Gastrocnemius medialis (tissue), 4 donors: ENCODE data around the gene PHF1.

Source experiments
- CTCF ChIP-seq, 5 experiments: fragments of 450-650 bp in 3 of 5; fragments of 200-600 bp in 2 of 5; sonication (generic) in 2 of 5; IDR thresholded peaks in 4 of 5; conservative IDR thresholded peaks in 1 of 5; 1 replicate in 4 of 5; 2 replicates in 1 of 5; pipeline ENCODE4 v1.5.1; 2016 to 2019; ENCODE audit warnings: antibody characterized with exemption in 5 of 5, mild to moderate bottlenecking in 3 of 5, moderate library complexity in 3 of 5
- POLR2A ChIP-seq, 2 donors: fragments of 450-650 bp; IDR thresholded peaks; one replicate each; pipeline ENCODE4 v1.6.1; 2017; ENCODE audit warnings: antibody characterized with exemption in 2 of 2, mild to moderate bottlenecking in 2 of 2, moderate library complexity in 2 of 2

DNA sequence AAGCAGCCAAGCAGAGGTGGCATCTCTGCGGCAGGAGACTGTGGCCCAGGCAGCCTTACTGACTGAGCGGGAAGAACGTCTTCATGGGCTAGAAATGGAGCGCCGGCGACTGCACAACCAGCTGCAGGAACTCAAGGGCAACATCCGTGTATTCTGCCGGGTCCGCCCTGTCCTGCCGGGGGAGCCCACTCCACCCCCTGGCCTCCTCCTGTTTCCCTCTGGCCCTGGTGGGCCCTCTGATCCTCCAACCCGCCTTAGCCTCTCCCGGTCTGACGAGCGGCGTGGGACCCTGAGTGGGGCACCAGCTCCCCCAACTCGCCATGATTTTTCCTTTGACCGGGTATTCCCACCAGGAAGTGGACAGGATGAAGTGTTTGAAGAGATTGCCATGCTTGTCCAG, 5.9 kb upstream of the PHF1 start:
- TF ChIP-seq POLR2A (IDR thresholded peaks at IDR 0.05) (no peak), CTCF (IDR thresholded peaks at IDR 0.05 in 4 of 5, conservative IDR thresholded peaks at IDR 0.05 in 1 of 5) (no peak)
